DND-41 (cell line): ENCODE results near the gene EIF4ENIF1.
"Not testable (repeated sequence)": the region's sequence is repeated elsewhere in the genome, so short reads cannot be mapped to it uniquely, and the experiment has no call there.

Source experiments
- ATAC-seq: fragments of 200-7000 bp; cut with Tn5 transposase; 3 replicates; pipeline ENCODE4 v1.9.1; 2021; ENCODE audit warnings: low read depth; ENCODE audit not compliant: insufficient read depth
- DNase-seq: peaks from one replicate; pipeline ENCODE4 v3.0.0-alpha.2; 2020
- H2AFZ ChIP-seq: 2 replicates; pipeline ENCODE4 v1.6.0; 2012; ENCODE audit warnings: low read depth, low read length
- H3K27ac ChIP-seq: 2 replicates; pipeline ENCODE4 v1.5.1; 2012; ENCODE audit warnings: low read length, inconsistent platforms
- H3K27me3 ChIP-seq: fragments of 200-600 bp; sonication (generic); 2 replicates; pipeline ENCODE4 v1.6.0; 2012; ENCODE audit warnings: low read length, mild to moderate bottlenecking, inconsistent platforms; ENCODE audit not compliant: insufficient read depth, poor library complexity
- H3K36me3 ChIP-seq: 2 replicates; pipeline ENCODE4 v1.5.1; 2012; ENCODE audit warnings: low read length, inconsistent platforms; ENCODE audit not compliant: insufficient read depth
- H3K4me1 ChIP-seq: 2 replicates; pipeline ENCODE4 v1.5.1; 2012; ENCODE audit warnings: mild to moderate bottlenecking, low read length; ENCODE audit not compliant: insufficient read depth
- H3K4me2 ChIP-seq: 2 replicates; pipeline ENCODE4 v1.6.0; 2012; ENCODE audit warnings: mild to moderate bottlenecking, moderate library complexity, low read length, inconsistent platforms; ENCODE audit not compliant: insufficient read depth
- H3K4me3 ChIP-seq, 2 experiments: fragments of 200-600 bp in 1 of 2; shearing (Covaris generic) in 1 of 2; 2 replicates each; pipeline ENCODE4 v1.5.1; 2012 to 2016; ENCODE audit warnings: inconsistent platforms in 2 of 2, low read length in 2 of 2, mild to moderate bottlenecking in 2 of 2, low read depth in 1 of 2, moderate library complexity in 1 of 2
- H3K79me2 ChIP-seq: 2 replicates; pipeline ENCODE4 v1.6.0; 2012; ENCODE audit warnings: low read length, inconsistent platforms; ENCODE audit not compliant: insufficient read depth
- H3K9ac ChIP-seq: 2 replicates; pipeline ENCODE4 v1.6.0; 2012; ENCODE audit warnings: low read depth, mild to moderate bottlenecking, inconsistent platforms, low read length, moderate library complexity
- H3K9me3 ChIP-seq: 2 replicates; pipeline ENCODE4 v1.5.1; 2012; ENCODE audit warnings: low read length, moderate library complexity, mild to moderate bottlenecking, inconsistent platforms; ENCODE audit not compliant: insufficient read depth, severe bottlenecking
- H4K20me1 ChIP-seq: 2 replicates; pipeline ENCODE4 v1.6.0; 2012; ENCODE audit warnings: low read length; ENCODE audit not compliant: insufficient read depth
- EZH2 ChIP-seq: IDR thresholded peaks from 3 replicates; pipeline ENCODE4 v1.6.1; 2012; ENCODE audit warnings: borderline replicate concordance, low read depth, mild to moderate bottlenecking, moderate library complexity, low read length, inconsistent platforms; ENCODE audit not compliant: severe bottlenecking
- TF ChIP-seq, protein P1 (sequence below): IDR thresholded peaks from 2 replicates; pipeline ENCODE4 v1.5.1; 2012; ENCODE audit warnings: borderline replicate concordance, low read length, moderate library complexity, mild to moderate bottlenecking; ENCODE audit not compliant: poor library complexity, severe bottlenecking; ENCODE audit errors: extremely low read depth

EIF4ENIF1 gene

DNA sequence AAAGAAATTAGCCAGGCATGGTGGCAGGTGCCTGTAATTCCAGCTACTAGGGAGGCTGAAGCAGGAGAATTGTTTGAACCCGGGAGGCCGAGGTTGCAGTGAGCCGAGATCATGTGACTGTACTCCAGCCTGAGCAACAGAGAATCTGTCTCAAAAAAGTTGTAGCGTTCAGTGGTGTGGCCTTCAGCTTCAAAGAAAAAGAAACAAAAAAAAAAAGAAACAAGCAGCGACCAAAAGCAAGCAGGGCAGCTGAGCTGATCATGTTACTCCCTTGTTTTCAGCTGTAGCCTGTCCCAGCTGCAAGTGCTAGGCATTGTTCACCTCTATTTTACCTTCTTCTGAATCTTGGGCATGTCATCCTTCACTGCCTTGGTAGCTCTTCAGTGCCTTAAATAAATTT, 43.7 kb upstream of the EIF4ENIF1 start:
- no peaks in the 10 kb centered on the region for H3K9me3 ChIP-seq
- peaks cover 54% of the 10 kb centered on the region for H3K36me3 ChIP-seq
- no peak overlapping the region for H2AFZ ChIP-seq
- no peak overlapping the region for H3K4me3 ChIP-seq
- no peak for TF ChIP-seq EZH2
- TF ChIP-seq, protein P1, sequence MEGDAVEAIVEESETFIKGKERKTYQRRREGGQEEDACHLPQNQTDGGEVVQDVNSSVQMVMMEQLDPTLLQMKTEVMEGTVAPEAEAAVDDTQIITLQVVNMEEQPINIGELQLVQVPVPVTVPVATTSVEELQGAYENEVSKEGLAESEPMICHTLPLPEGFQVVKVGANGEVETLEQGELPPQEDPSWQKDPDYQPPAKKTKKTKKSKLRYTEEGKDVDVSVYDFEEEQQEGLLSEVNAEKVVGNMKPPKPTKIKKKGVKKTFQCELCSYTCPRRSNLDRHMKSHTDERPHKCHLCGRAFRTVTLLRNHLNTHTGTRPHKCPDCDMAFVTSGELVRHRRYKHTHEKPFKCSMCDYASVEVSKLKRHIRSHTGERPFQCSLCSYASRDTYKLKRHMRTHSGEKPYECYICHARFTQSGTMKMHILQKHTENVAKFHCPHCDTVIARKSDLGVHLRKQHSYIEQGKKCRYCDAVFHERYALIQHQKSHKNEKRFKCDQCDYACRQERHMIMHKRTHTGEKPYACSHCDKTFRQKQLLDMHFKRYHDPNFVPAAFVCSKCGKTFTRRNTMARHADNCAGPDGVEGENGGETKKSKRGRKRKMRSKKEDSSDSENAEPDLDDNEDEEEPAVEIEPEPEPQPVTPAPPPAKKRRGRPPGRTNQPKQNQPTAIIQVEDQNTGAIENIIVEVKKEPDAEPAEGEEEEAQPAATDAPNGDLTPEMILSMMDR: no peak
- H3K4me2 ChIP-seq: no peak overlapping the region
- no peaks in the 10 kb centered on the region; the same call in 1 of the 2 replicates for H3K79me2 ChIP-seq
- H3K9ac ChIP-seq: no peak overlapping the region
- H3K4me1 ChIP-seq: no peaks in the 10 kb centered on the region
- DNase-seq (no peak), ATAC-seq (no peak)
- H3K27ac ChIP-seq: no peak overlapping the region
- H4K20me1 ChIP-seq: no peaks in the 10 kb centered on the region
- H3K27me3 ChIP-seq: no peaks in the 10 kb centered on the region

DNA sequence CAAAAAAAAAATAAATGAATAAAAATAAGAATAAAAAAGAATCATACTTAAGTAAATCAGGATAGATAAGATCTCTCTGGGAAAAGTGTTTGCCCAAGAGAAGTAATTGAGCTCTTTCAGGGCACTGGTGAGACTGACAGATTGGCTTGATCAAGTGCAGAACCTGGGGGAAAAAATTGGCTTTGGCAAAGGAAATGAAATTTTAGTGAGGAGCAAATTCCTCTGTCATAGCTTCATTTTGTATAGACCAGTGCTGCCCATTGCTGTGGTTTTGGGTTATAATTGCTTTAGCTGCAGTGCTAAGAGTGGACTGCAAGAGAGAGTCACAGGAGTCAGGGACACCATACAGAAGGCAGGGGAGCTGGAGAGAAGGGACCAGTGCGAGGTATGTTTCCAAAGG, 42.4 kb upstream of the EIF4ENIF1 start:
- no peak for TF ChIP-seq EZH2
- TF ChIP-seq, protein P1: no peak
- H2AFZ ChIP-seq: no peak overlapping the region
- no peaks in the 10 kb centered on the region for H3K27me3 ChIP-seq
- H3K9me3 ChIP-seq: no peaks in the 10 kb centered on the region
- ATAC-seq (no peak), DNase-seq (no peak)
- H4K20me1 ChIP-seq: no peaks in the 10 kb centered on the region
- H3K4me1 ChIP-seq: no peaks in the 10 kb centered on the region
- H3K36me3 ChIP-seq: peaks cover 57% of the 10 kb centered on the region
- peaks cover 5% of the 10 kb centered on the region for H3K79me2 ChIP-seq
- H3K9ac ChIP-seq: no peak overlapping the region
- H3K27ac ChIP-seq: no peak overlapping the region
- no peak overlapping the region for H3K4me3 ChIP-seq
- H3K4me2 ChIP-seq: no peak overlapping the region

DNA sequence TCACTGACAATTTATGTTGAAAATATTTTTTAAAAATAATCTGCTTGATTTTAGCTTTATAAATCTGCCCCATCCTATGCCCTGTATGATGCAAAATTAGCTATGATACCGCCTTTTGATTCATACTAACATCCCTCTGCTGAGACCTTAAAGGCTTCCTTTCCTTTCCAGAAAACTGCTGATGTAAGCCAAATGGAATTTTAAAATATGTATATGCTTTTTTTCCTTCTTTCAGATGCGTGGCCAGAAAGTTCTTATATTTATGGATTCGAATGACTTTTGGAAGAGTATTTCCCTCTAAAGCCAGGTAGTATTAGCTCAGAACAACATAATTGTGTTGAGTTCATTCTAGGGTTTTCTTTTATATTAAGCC, 41.2 kb upstream of the EIF4ENIF1 start:
- H2AFZ ChIP-seq: no peak overlapping the region
- no peaks in the 10 kb centered on the region for H3K27me3 ChIP-seq
- peaks cover 6% of the 10 kb centered on the region; the same call in 1 of the 2 replicates for H4K20me1 ChIP-seq
- no peak overlapping the region for H3K4me2 ChIP-seq
- peaks cover 16% of the 10 kb centered on the region for H3K79me2 ChIP-seq
- H3K36me3 ChIP-seq: peaks cover 60% of the 10 kb centered on the region
- no peak for ATAC-seq
- H3K9me3 ChIP-seq: no peaks in the 10 kb centered on the region
- no peak overlapping the region for H3K27ac ChIP-seq
- no peak overlapping the region for H3K9ac ChIP-seq
- TF ChIP-seq, protein P1: no peak
- TF ChIP-seq EZH2: no peak
- DNase-seq: no peak
- no peak overlapping the region for H3K4me3 ChIP-seq
- no peaks in the 10 kb centered on the region for H3K4me1 ChIP-seq

DNA sequence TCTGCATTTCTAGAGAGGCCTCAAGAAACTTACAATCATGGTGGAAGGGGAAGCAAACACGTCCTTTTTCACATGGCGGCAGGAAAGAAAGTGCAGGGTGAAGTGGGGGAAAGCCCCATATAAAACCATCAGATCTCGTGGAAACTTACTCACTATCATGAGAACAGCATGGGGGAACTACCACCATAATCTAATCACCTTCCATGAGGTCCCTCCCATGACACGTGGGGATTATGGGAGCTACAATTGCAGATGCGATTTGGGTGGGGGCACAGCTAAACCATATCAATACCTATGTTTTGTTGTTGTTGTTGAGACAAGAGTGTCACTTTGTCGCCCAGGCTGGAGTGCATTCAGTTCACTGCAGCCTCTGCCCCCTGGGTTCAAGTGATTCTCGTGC, 36.6 kb upstream of the EIF4ENIF1 start:
- H4K20me1 ChIP-seq: peaks cover 21% of the 10 kb centered on the region; the same call in 1 of the 2 replicates
- ATAC-seq (no peak), DNase-seq (no peak)
- H3K36me3 ChIP-seq: peaks cover 47% of the 10 kb centered on the region
- H3K27ac ChIP-seq: no peak overlapping the region
- no peaks in the 10 kb centered on the region for H3K27me3 ChIP-seq
- no peak overlapping the region for H3K9ac ChIP-seq
- no peak overlapping the region for H3K4me3 ChIP-seq
- no peaks in the 10 kb centered on the region for H3K4me1 ChIP-seq
- no peak for TF ChIP-seq EZH2
- TF ChIP-seq, protein P1: no peak
- H3K4me2 ChIP-seq: no peak overlapping the region
- H3K79me2 ChIP-seq: peaks cover 56% of the 10 kb centered on the region
- H3K9me3 ChIP-seq: no peaks in the 10 kb centered on the region
- no peak overlapping the region for H2AFZ ChIP-seq

DNA sequence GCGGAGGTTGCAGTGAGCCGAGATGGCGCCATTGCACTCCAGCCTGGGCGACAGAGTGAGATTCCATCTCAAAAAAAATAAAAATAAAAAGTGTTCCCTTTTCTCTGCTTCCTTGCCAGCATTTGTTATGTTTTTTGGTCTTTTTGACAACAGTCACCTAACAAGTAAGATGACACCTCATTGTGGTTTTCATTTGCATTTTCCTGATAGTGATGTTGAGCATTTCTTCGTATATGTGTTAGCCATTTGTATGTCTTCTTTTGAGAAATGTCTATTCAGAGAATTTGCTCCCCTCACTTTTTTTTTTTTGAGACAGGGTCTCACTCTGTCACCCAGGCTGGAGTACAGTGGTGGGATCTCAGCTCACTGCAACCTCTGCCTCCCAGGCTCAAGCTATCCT, 34.5 kb upstream of the EIF4ENIF1 start:
- Histone ChIP-seq H4K20me1 (peaks cover 24% of the 10 kb centered on the region; the same call in 1 of the 2 replicates), H3K79me2 (peaks cover 76% of the 10 kb centered on the region), H3K36me3 (peaks cover 35% of the 10 kb centered on the region)
- H3K27me3 ChIP-seq, DNase-seq, H3K4me3 ChIP-seq, H3K27ac ChIP-seq, H3K9ac ChIP-seq, H3K4me2 ChIP-seq, ATAC-seq, H3K4me1 ChIP-seq, H3K9me3 ChIP-seq, H2AFZ ChIP-seq: not testable (repeated sequence)
